Measurements from ENCODE around the gene ETFDH.
"Not testable (repeated sequence)": the region's sequence is repeated elsewhere in the genome, so short reads cannot be mapped to it uniquely, and the experiment has no call there.

The ETFDH gene

DNA sequence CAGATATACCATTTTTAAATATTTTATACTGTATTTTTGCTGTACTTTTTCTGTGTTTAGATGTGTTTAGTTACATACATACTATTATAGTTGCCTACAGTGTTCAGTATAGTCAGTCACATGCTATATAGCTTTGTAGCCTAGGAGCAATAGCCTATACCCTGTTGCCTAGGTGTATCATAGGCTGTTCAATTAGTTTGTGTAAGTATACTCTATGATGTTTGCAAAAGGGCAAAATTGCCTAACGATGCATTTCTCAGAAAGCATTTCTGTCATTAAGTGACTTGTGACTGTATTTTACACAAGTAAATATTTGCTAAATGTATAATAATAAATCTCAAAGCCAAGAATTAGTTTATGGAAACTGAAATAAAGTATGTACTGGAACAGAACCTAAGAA lies 9.5 kb downstream of the ETFDH start:
- H3K27me3 ChIP-seq (ENCODE audit: low read depth, low read length): no peaks in the 10 kb centered on the region
- no peaks in the 10 kb centered on the region for H3K9me3 ChIP-seq (ENCODE audit: control insufficient read depth in 1 of 2, low read length in 2 of 2)
- H3K4me1 ChIP-seq (ENCODE audit: control insufficient read depth in 1 of 2, insufficient read depth in 2 of 2, low read length in 2 of 2): no peaks in the 10 kb centered on the region
- no peak overlapping the region for H3K27ac ChIP-seq (ENCODE audit: low read length)
- H3K4me3 ChIP-seq (ENCODE audit: low read depth in 1 of 2, low read length in 2 of 2): no peak overlapping the region
- peaks cover 22 to 31% of the 10 kb centered on the region in 2 donors for H3K36me3 ChIP-seq (ENCODE audit: control insufficient read depth in 1 of 2, insufficient read depth in 2 of 2, low read length in 2 of 2)

GRCh38 chr4:158682066-158682465 lies 10.0 kb downstream of the ETFDH start:
- Histone ChIP-seq H3K27ac (ENCODE audit: low read length) (no peak overlapping the region), H3K9me3 (ENCODE audit: control insufficient read depth in 1 of 2, low read length in 2 of 2) (no peaks in the 10 kb centered on the region), H3K4me1 (ENCODE audit: control insufficient read depth in 1 of 2, insufficient read depth in 2 of 2, low read length in 2 of 2) (no peaks in the 10 kb centered on the region), H3K27me3 (ENCODE audit: low read depth, low read length) (no peaks in the 10 kb centered on the region), H3K4me3 (ENCODE audit: low read depth in 1 of 2, low read length in 2 of 2) (no peak overlapping the region), H3K36me3 (ENCODE audit: control insufficient read depth in 1 of 2, insufficient read depth in 2 of 2, low read length in 2 of 2) (peaks cover 27 to 34% of the 10 kb centered on the region in 2 donors)

- Histone ChIP-seq H3K36me3 (ENCODE audit: control insufficient read depth in 1 of 2, insufficient read depth in 2 of 2, low read length in 2 of 2) (peaks cover 31 to 43% of the 10 kb centered on the region in 2 donors), H3K27ac (ENCODE audit: low read length) (no peak overlapping the region), H3K27me3 (ENCODE audit: low read depth, low read length) (no peaks in the 10 kb centered on the region), H3K4me1 (ENCODE audit: control insufficient read depth in 1 of 2, insufficient read depth in 2 of 2, low read length in 2 of 2) (no peaks in the 10 kb centered on the region), H3K9me3 (ENCODE audit: control insufficient read depth in 1 of 2, low read length in 2 of 2) (no peaks in the 10 kb centered on the region), H3K4me3 (ENCODE audit: low read depth in 1 of 2, low read length in 2 of 2) (no peak overlapping the region)
Measured at GRCh38 chr4:158688813-158689212, 16.7 kb downstream of the ETFDH start.

- Histone ChIP-seq H3K27ac (ENCODE audit: low read length) (no peak overlapping the region), H3K4me1 (ENCODE audit: control insufficient read depth in 1 of 2, insufficient read depth in 2 of 2, low read length in 2 of 2) (no peaks in the 10 kb centered on the region), H3K27me3 (ENCODE audit: low read depth, low read length) (no peaks in the 10 kb centered on the region), H3K36me3 (ENCODE audit: control insufficient read depth in 1 of 2, insufficient read depth in 2 of 2, low read length in 2 of 2) (peaks cover 43 to 55% of the 10 kb centered on the region in 2 donors), H3K4me3 (ENCODE audit: low read depth in 1 of 2, low read length in 2 of 2) (no peak overlapping the region), H3K9me3 (ENCODE audit: control insufficient read depth in 1 of 2, low read length in 2 of 2) (no peaks in the 10 kb centered on the region)
Measured at GRCh38 chr4:158704274-158704673, 32.2 kb downstream of the ETFDH start.

DNA sequence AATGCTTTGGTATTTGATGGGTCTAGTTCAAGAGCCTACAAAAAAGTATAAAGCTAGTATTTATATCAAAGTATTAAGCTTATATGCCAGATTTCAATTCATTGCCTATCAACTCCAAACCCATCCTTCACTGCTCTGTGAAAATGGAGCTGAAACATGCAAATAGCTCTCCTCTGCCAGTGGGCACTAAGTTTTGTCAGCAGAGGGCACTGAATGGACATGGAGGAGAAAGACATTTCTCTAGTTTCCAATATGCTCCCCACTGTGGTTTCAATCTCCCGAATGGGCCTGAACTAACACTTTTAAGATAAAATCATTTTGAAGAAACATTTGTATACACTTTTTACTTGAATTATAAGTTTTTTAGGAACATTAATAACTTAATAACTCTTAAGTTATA lies 38.7 kb downstream of the ETFDH start:
- H3K36me3 ChIP-seq (ENCODE audit: control insufficient read depth in 1 of 2, insufficient read depth in 2 of 2, low read length in 2 of 2): peaks cover 57 to 87% of the 10 kb centered on the region in 2 donors

GRCh38 chr4:158712622-158713021 lies 40.5 kb downstream of the ETFDH start:
- H3K27me3 ChIP-seq (ENCODE audit: low read depth, low read length); H3K4me1 ChIP-seq (ENCODE audit: control insufficient read depth in 1 of 2, insufficient read depth in 2 of 2, low read length in 2 of 2); H3K9me3 ChIP-seq (ENCODE audit: control insufficient read depth in 1 of 2, low read length in 2 of 2); H3K27ac ChIP-seq (ENCODE audit: low read length); H3K4me3 ChIP-seq (ENCODE audit: low read depth in 1 of 2, low read length in 2 of 2): not testable (repeated sequence)
- peaks cover 50 to 86% of the 10 kb centered on the region in 2 donors for H3K36me3 ChIP-seq (ENCODE audit: control insufficient read depth in 1 of 2, insufficient read depth in 2 of 2, low read length in 2 of 2)

More for the DNA sequence above, 38.7 kb downstream of the ETFDH start:
- no peaks in the 10 kb centered on the region for H3K27me3 ChIP-seq (ENCODE audit: low read depth, low read length)
- no peak overlapping the region for H3K4me3 ChIP-seq (ENCODE audit: low read depth in 1 of 2, low read length in 2 of 2)
- H3K27ac ChIP-seq (ENCODE audit: low read length): no peak overlapping the region
- H3K9me3 ChIP-seq (ENCODE audit: control insufficient read depth in 1 of 2, low read length in 2 of 2): no peaks in the 10 kb centered on the region
- H3K4me1 ChIP-seq (ENCODE audit: control insufficient read depth in 1 of 2, insufficient read depth in 2 of 2, low read length in 2 of 2): no peaks in the 10 kb centered on the region

DNA sequence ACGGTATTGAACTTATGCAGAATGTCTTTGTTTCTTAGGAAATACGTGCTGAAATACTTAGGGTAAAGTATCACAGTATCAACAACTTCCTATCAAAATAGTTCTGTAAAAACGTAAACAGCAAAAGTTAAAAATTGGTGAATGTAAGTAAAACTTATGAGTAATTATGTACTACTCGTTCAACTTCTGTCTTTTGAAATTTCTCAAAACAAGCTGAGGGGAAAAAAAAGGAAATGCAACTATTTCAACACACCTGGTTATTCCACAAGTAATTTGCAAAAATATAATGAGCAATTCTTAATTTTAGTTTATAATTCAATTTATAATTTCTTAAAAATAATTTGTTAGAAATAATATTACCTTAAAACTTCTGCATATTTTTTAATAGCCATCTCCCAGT lies 42.8 kb downstream of the ETFDH start:
- H3K27me3 ChIP-seq (ENCODE audit: low read depth, low read length): no peaks in the 10 kb centered on the region
- no peaks in the 10 kb centered on the region for H3K4me1 ChIP-seq (ENCODE audit: control insufficient read depth in 1 of 2, insufficient read depth in 2 of 2, low read length in 2 of 2)
- peaks cover 51 to 84% of the 10 kb centered on the region in 2 donors for H3K36me3 ChIP-seq (ENCODE audit: control insufficient read depth in 1 of 2, insufficient read depth in 2 of 2, low read length in 2 of 2)
- H3K9me3 ChIP-seq (ENCODE audit: control insufficient read depth in 1 of 2, low read length in 2 of 2): no peaks in the 10 kb centered on the region
- H3K4me3 ChIP-seq (ENCODE audit: low read depth in 1 of 2, low read length in 2 of 2): no peak overlapping the region
- H3K27ac ChIP-seq (ENCODE audit: low read length): no peak overlapping the region

GRCh38 chr4:158715802-158716201 lies 43.7 kb downstream of the ETFDH start:
- Histone ChIP-seq H3K27ac (ENCODE audit: low read length) (no peak overlapping the region), H3K4me1 (ENCODE audit: control insufficient read depth in 1 of 2, insufficient read depth in 2 of 2, low read length in 2 of 2) (no peaks in the 10 kb centered on the region), H3K9me3 (ENCODE audit: control insufficient read depth in 1 of 2, low read length in 2 of 2) (no peaks in the 10 kb centered on the region), H3K36me3 (ENCODE audit: control insufficient read depth in 1 of 2, insufficient read depth in 2 of 2, low read length in 2 of 2) (peaks cover 49 to 77% of the 10 kb centered on the region in 2 donors), H3K27me3 (ENCODE audit: low read depth, low read length) (no peaks in the 10 kb centered on the region), H3K4me3 (ENCODE audit: low read depth in 1 of 2, low read length in 2 of 2) (no peak overlapping the region)

DNA sequence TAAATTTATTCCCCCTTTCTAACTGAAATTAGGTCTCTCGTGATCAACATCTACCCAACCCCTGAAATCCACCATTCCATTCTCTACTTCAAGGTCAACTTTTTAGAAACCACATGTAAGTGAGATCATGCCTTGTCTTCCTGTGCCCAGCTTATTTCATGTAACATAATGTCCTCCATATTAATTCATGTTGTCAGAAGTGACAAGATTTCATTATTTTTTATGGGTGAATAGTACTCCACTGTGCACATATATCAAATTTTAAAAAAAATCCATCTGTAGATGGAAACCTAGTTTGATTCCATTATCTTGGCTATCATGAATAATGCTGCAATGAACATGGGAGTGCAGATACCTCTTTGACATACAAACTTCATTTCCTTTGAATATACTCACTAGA lies 49.6 kb downstream of the ETFDH start:
- Histone ChIP-seq H3K36me3 (ENCODE audit: control insufficient read depth in 1 of 2, insufficient read depth in 2 of 2, low read length in 2 of 2) (peaks cover 26 to 32% of the 10 kb centered on the region in 2 donors), H3K27ac (ENCODE audit: low read length) (no peak overlapping the region), H3K4me1 (ENCODE audit: control insufficient read depth in 1 of 2, insufficient read depth in 2 of 2, low read length in 2 of 2) (peaks cover 0 to 11% of the 10 kb centered on the region in 2 donors), H3K27me3 (ENCODE audit: low read depth, low read length) (no peaks in the 10 kb centered on the region), H3K4me3 (ENCODE audit: low read depth in 1 of 2, low read length in 2 of 2) (peak overlapping the region; percentile 96 to 99), H3K9me3 (ENCODE audit: control insufficient read depth in 1 of 2, low read length in 2 of 2) (no peaks in the 10 kb centered on the region)

GRCh38 chr4:158722291-158722916 lies 50.3 kb downstream of the ETFDH start:
- Histone ChIP-seq H3K4me1 (ENCODE audit: control insufficient read depth in 1 of 2, insufficient read depth in 2 of 2, low read length in 2 of 2) (peaks cover 0 to 11% of the 10 kb centered on the region in 2 donors), H3K27ac (ENCODE audit: low read length) (peak overlapping the region; percentile 94), H3K27me3 (ENCODE audit: low read depth, low read length) (no peaks in the 10 kb centered on the region), H3K36me3 (ENCODE audit: control insufficient read depth in 1 of 2, insufficient read depth in 2 of 2, low read length in 2 of 2) (peaks cover 26 to 27% of the 10 kb centered on the region in 2 donors), H3K9me3 (ENCODE audit: control insufficient read depth in 1 of 2, low read length in 2 of 2) (no peaks in the 10 kb centered on the region), H3K4me3 (ENCODE audit: low read depth in 1 of 2, low read length in 2 of 2) (peak overlapping the region; percentile 96 to 99)

GRCh38 chr4:158722917-158723793 lies 51.1 kb downstream of the ETFDH start, which contains the start of gene PPID:
PPID (minus strand) TSS chr4:158723396; CDS start chr4:158723288, 108 bp downstream.
- peaks cover 20 to 22% of the 10 kb centered on the region in 2 donors for H3K36me3 ChIP-seq (ENCODE audit: control insufficient read depth in 1 of 2, insufficient read depth in 2 of 2, low read length in 2 of 2)
- peak within 1 kb of the TSS; percentile 94 for H3K27ac ChIP-seq (ENCODE audit: low read length)
- no peaks in the 10 kb centered on the region for H3K27me3 ChIP-seq (ENCODE audit: low read depth, low read length)
- H3K9me3 ChIP-seq (ENCODE audit: control insufficient read depth in 1 of 2, low read length in 2 of 2): no peaks in the 10 kb centered on the region
- H3K4me3 ChIP-seq (ENCODE audit: low read depth in 1 of 2, low read length in 2 of 2): peak within 1 kb of the TSS; percentile 96 to 99
- H3K4me1 ChIP-seq (ENCODE audit: control insufficient read depth in 1 of 2, insufficient read depth in 2 of 2, low read length in 2 of 2): peaks cover 0 to 11% of the 10 kb centered on the region in 2 donors

Measured in muscle layer of duodenum (tissue), 2 donors.